C1 segment of cervical spinal cord (tissue), 14 donors: ENCODE results near the gene FBXO9.

ENCODE experiments used
- DNase-seq, 14 donors: peaks; one replicate each; lab custom pipeline; 2025; lab: John Stamatoyannopoulos, UW

Gene FBXO9

GRCh38 chr6:53133961-53134360, 68.8 kb downstream of the FBXO9 start:
- DNase-seq: no peak

DNA sequence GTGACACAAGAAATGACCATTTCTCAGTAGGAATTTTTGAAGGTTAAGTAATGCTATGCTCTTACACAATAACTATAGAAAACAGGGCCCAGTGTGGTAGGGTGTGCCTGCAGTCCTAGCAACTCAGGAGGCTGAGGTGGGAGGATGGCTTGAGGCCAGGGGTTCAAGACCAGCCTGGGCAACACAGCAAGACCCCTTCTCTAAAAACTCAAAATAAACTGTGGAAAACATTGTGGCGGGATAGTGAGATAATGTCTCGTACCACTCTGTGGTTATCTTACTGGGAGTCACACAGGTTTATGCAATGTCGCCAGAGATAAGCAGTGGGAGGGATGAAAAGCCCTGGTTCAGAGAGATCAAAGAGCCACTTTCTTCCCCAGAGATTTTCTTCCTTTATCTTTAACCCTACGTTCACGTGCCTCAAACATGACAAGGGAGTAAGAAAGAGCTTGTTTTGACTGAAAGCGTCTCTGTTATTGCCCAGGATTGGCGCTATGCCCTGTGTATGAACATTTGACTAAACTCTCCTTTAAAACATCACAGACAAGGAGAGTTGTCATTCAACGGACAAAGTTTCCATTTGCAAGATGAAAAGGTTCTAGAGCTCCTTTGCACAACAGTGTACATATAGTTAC, 69.5 kb downstream of the FBXO9 start:
- DNase-seq: no peak

DNA sequence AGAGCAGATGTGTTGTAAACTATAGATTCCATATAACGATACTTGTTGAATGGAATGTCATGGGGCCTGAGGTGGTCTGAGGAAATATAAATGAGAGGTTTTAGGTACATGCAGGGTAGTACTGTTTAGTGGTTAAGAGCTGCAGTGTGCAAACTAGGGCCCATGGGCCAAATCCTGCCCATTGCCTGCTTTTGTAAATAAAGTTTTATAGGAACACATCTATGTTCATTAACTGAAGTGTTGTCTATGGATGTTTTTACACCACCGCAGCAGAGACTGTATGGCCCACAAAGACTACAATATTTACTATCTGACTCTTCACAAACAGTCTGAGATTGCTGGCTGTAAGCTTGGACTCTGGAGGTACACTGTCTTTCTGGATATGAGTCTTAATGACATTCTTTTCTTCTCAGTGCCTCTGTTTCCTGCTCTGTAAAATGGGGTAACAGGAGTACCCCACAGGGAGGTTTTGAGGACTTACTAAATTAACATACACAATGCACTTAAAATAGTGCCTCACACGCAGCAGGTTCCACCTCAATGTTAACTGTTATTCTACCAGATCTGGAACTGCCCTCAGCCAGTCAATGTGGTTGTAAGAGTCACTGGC, 70.9 kb downstream of the FBXO9 start:
- DNase-seq: no peak

DNA sequence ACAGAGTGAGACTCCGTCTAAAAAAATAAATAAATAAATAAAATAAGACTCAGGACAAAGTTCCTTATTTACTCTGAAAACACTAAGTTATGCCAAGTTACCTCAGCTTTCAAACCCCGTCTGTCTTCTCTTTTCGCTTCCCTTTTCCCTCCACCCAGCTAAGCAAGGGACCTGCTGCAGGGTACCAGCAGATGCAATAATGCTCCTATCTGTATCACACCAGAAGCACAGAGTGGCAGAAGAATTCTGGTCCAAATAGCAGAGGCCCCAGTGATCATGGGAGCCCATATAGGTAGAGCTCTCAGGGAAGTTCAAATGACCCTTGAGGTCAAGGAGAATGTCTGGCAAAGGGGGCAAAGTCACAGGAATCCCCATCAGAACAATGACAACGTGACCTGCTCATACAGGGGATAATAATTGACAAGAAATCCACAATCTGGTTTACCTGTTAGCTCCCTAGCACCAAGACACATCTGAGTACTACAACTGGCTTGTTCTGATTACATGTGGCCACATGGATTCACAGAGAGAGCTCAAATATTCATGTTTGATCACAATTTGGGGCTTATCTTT, 74.7 kb downstream of the FBXO9 start:
- DNase-seq: no peak

- no peak for DNase-seq
These were observed 77.6 kb downstream of the FBXO9 start for GRCh38 chr6:53142810-53143209.

DNA sequence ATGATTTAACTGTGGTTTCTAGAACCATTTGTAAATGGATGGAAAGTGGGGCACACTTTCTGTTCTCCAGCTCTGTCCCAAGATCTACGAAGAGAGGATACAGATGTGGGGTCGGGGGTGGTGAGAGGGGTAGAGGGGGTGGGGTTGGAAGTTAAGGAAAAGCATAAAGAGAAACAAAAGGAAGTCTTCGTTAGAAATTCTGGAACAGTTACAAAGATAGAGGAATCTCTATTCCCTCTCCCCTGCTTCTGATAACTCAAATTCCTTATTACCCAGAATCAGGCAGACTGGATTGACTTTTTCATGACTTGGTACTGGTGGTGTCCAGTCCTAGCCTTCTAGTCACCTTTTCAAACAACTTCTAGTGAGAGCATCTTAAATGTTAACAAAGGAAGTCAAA, 78.5 kb downstream of the FBXO9 start:
- no peak for DNase-seq

GRCh38 chr6:53144802-53145201, 79.6 kb downstream of the FBXO9 start:
- no peak for DNase-seq

DNA sequence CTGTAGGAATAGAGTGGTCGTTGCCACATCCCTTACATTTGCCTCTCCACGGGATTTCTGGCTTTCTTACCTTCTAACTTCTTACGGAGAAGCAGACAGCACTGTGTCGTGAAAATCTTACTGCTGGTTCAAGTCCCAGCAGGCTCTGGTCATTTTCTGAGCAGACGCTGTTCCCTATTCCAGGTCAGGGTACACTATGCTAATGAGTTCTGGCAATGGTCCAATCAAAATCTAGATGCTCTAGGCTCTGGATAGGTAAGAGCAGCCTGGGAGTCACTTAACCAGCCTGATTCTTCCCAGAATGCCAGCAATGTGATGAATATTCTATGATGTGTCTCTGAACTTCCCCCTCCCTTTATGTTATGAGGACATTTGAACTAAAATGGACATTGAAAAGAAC, 83.5 kb downstream of the FBXO9 start, which contains the start of gene GCM1:
Gene GCM1, minus strand, starts transcription at position 158 of the 400 bp plus-strand sequence. CDS start 3,209 bp downstream, outside the sequence.
- no peak for DNase-seq
